Measurements from ENCODE around the gene SLC46A1.

Gene SLC46A1

GRCh38 chr17:28379814-28380801 is 25.9 kb downstream of the SLC46A1 start:
- DNase-seq (ENCODE audit: low spot score) = peak; percentile 64

GRCh38 chr17:28372945-28373274 is 33.1 kb downstream of the SLC46A1 start:
- no peak for DNase-seq (ENCODE audit: low spot score)

- DNase-seq (ENCODE audit: low spot score) = no peak
Observed at GRCh38 chr17:28372203-28372944, 33.6 kb downstream of the SLC46A1 start.

GRCh38 chr17:28371245-28372202 is 34.5 kb downstream of the SLC46A1 start, which contains the start of gene SARM1:
TSS of gene SARM1 (plus strand) at chr17:28371694. CDS start at chr17:28372033, 339 bp downstream.
- peak; percentile 99 for DNase-seq (ENCODE audit: low spot score)

GRCh38 chr17:28370744-28371103 is 35.3 kb downstream of the SLC46A1 start:
- DNase-seq (ENCODE audit: low spot score) = no peak

GRCh38 chr17:28370035-28370743 is 35.8 kb downstream of the SLC46A1 start, which contains the start of gene VTN:
TSS of gene VTN (minus strand) at chr17:28370307. CDS start at chr17:28370203, 104 bp downstream.
- DNase-seq (ENCODE audit: low spot score) = peak; percentile 96

GRCh38 chr17:28369684-28370034 is 36.4 kb downstream of the SLC46A1 start:
- peak; percentile 50 for DNase-seq (ENCODE audit: low spot score)

- no peak for DNase-seq (ENCODE audit: low spot score)
Observed at GRCh38 chr17:28368915-28369683, 36.9 kb downstream of the SLC46A1 start.

- DNase-seq (ENCODE audit: low spot score) = peak; percentile 84
Observed at GRCh38 chr17:28368306-28368831, 37.6 kb downstream of the SLC46A1 start.

- no peak for DNase-seq (ENCODE audit: low spot score)
Observed at GRCh38 chr17:28367641-28368305, 38.2 kb downstream of the SLC46A1 start.

- DNase-seq (ENCODE audit: low spot score) = no peak
Observed at GRCh38 chr17:28366605-28367004, 39.4 kb downstream of the SLC46A1 start.

- DNase-seq (ENCODE audit: low spot score) = no peak
Observed at GRCh38 chr17:28365487-28365886, 40.5 kb downstream of the SLC46A1 start.

- DNase-seq (ENCODE audit: low spot score) = no peak
Observed at GRCh38 chr17:28364665-28365363, 41.2 kb downstream of the SLC46A1 start, which contains the start of gene SEBOX. TSS of gene SEBOX (minus strand) at chr17:28365199. CDS start at chr17:28365151, 48 bp downstream.

- DNase-seq (ENCODE audit: low spot score) = no peak
Observed at GRCh38 chr17:28363776-28364650, 42.0 kb downstream of the SLC46A1 start.

- DNase-seq (ENCODE audit: low spot score) = no peak
Observed at GRCh38 chr17:28363186-28363585, 42.8 kb downstream of the SLC46A1 start.

- no peak for DNase-seq (ENCODE audit: low spot score)
Observed at GRCh38 chr17:28357901-28358197, 48.2 kb downstream of the SLC46A1 start.

GRCh38 chr17:28357061-28357900 is 48.7 kb downstream of the SLC46A1 start, which contains the start of gene POLDIP2:
TSS of gene POLDIP2 (minus strand) at chr17:28357527. CDS start at chr17:28357448, 79 bp downstream.
- peak; percentile 90 for DNase-seq (ENCODE audit: low spot score)

All from HuH-7.5 (cell line).